DMS 273 treated with DMSO at 0.1 percent for 48 hours (cell line): Measurements from ENCODE around the gene HMX3.

Experiments used
- DNase-seq: peaks from one replicate; lab custom pipeline; 2025; lab: John Stamatoyannopoulos, UW

The HMX3 gene

DNA sequence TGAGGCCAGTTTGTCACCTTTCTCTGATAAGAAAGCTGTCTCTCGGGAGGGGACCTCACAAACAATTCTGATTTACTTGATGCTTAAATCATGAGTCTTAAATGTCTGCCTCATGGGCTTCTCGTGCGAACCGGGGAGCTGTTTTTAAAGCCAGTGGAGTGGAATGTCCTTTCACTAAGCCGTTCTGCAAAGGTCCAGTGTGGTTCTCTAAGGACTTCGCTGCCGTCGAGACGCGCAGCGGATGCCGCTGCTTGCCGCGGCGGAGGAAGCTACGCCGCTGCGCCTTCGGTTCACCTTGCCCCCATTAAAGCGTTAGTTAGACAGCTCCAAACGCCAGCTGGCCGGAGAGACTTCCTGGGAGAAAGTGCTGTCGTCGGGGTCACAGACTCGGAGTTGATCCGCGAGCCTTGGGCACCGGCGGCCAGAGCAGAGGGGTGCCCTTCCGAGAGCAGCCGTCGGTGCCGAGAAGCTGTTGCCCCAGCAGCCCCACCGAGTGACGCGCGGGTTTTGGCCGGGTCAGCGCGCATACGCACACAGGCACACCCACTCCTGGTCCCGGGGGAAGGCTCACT lies 1.3 kb upstream of the HMX3 start:
- no peak for DNase-seq

DNA sequence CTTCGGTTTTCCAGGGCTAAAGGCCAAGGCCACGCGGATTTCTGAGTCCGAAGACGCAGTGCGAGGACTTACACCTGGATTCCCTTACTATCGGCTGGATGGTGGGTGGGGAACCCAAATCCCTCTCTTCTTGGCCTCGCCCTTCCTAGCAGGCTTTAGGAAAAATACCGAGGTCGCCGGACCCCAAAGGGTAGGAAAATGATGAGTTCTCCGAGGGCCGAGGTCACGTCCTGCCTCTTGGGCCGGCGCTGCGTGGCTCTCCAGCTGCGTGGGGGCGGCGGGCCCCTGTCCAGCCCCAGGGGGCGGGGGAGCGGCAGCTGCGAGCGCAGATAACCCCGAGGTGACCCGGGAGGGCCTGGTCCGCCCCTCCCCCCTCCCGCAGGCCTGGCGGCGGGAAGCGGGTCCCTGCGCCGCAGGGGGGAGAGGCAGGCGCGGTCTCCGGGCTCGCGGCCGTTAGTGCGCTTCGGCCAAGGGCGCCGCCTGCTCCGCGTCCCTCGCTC lies 805 bp upstream of the HMX3 start:
- no peak for DNase-seq

GRCh38 chr10:123136221-123136805 lies 543 bp downstream of the HMX3 start:
- DNase-seq = no peak

DNA sequence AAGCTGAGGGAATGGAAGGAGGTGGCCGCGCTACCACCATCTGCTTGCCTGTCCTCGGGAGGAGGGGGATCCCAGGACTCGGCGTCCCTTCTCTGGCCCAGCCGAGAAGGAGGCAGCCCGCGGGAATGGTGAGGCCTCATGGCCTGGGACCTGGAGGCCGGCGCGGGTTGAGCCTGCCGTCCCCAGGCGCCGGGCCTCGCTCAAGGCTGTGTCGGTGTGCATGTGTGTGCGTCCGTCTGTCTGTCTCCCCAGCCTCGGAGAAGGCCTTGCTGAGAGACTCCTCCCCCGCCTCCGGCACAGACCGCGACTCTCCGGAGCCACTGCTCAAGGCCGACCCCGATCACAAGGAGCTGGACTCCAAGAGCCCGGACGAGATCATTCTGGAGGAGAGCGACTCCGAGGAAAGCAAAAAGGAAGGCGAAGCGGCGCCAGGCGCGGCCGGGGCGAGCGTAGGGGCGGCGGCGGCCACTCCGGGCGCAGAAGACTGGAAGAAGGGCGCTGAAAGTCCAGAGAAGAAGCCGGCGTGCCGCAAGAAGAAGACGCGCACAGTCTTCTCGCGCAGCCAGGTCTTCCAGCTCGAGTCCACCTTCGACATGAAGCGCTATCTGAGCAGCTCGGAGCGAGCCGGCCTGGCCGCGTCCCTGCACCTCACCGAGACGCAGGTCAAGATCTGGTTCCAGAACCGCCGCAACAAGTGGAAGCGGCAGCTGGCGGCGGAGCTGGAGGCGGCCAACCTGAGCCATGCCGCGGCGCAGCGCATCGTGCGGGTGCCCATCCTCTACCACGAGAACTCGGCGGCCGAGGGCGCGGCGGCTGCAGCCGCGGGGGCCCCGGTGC lies 1.3 kb downstream of the HMX3 start:
- DNase-seq = no peak

DNA sequence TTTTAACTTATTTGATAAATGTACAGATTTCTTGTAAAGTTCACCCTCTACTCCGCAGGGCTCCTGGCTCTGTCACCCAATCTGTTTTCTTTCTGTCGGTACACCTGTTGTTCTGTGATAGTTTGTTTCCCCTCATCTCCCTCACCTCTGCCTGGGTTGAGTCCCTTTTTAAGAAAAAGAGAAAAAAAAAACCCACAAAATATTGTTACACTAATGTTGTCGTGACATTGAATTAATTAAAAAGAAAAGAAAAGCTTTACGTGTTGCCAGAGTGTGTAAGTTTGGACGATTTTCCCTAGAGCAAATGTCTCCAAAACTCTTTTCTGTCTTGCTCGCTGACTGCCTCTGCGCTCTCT lies 3.4 kb downstream of the HMX3 start:
- DNase-seq = no peak

DNA sequence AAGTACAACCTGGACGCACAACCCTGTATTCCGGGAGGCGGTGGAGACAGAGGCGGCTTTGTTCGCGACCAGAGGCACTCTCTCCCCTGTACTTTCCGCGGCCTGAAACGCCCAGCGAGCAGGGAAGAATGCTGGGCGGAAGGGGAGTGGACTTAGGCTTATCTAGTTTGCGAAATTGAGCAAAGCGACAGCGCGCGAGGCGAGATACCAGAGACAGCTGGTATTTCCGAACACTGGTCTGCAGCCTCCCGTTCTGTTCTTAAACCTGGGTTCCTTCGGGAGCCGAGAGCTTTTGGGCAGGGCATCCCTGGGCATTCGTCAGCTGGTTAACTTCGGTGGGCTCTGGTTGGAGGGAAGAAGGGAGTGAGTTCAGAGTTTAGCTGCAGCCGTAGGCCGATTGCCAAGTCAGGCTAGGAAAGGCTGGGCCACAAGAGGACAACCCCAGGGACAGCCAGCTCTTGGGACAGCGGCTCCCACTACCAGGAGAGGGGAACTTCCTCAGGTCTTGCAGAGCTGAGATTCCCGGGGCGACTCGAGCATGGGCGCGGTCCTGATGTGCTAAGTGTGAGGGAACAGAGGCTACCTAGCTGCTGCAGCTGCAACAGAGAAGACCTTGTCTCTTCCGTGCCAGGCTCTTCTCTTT lies 3.9 kb downstream of the HMX3 start:
- no peak for DNase-seq

- no peak for DNase-seq
Measured at GRCh38 chr10:123140164-123140982, 4.6 kb downstream of the HMX3 start.

DNA sequence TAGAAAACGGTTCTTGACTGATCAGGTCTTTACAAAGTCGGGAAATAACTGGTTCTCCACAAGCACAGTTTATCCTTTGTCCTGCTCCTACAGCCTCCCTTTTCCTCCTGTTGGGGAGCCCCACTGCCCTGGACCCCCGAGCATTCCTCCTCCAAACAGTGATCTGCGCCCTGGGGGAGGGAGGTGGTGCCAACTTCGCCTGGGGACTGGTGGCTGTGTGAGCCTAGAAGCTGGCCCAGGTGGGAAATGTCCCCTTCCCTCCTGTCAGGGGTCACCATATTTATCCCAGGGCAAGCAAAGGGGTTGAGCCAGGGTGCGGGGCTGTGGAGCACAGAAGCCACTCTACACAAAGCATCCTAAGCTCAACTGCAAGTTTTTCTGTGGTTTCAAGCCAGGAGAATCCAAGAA lies 5.2 kb downstream of the HMX3 start:
- DNase-seq = no peak

GRCh38 chr10:123141791-123142700 lies 6.3 kb downstream of the HMX3 start:
- no peak for DNase-seq

- DNase-seq = no peak
Measured at GRCh38 chr10:123142701-123143161, 7.0 kb downstream of the HMX3 start.

- no peak for DNase-seq
Measured at GRCh38 chr10:123143162-123143824, 7.5 kb downstream of the HMX3 start.

- DNase-seq = no peak
Measured at GRCh38 chr10:123143825-123144168, 8.0 kb downstream of the HMX3 start.

- DNase-seq = no peak
Measured at GRCh38 chr10:123144697-123145541, 9.1 kb downstream of the HMX3 start.

DNA sequence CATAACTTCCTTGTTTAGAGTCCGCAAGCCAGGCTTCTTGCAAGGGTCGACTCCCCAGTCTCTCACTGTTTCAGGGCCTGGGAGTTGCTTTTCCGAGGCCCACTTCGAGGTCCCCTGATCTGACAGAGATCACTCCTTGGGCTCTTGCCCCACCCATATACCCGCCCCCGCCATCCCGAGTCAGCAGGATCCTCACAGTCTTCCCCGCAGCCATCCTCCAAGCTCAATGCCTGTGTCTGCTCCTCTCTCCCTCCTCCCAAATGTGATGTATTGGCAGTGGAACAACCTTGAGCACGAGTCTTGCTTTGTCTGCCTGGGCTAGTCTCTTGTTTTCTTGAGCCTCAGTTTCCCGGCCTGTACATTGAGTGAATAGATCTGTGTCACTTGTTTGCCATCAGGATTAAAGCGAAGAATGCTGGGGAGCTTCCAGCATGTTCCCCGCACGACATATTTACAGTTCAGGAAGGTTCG lies 9.8 kb downstream of the HMX3 start:
- DNase-seq = no peak

DNA sequence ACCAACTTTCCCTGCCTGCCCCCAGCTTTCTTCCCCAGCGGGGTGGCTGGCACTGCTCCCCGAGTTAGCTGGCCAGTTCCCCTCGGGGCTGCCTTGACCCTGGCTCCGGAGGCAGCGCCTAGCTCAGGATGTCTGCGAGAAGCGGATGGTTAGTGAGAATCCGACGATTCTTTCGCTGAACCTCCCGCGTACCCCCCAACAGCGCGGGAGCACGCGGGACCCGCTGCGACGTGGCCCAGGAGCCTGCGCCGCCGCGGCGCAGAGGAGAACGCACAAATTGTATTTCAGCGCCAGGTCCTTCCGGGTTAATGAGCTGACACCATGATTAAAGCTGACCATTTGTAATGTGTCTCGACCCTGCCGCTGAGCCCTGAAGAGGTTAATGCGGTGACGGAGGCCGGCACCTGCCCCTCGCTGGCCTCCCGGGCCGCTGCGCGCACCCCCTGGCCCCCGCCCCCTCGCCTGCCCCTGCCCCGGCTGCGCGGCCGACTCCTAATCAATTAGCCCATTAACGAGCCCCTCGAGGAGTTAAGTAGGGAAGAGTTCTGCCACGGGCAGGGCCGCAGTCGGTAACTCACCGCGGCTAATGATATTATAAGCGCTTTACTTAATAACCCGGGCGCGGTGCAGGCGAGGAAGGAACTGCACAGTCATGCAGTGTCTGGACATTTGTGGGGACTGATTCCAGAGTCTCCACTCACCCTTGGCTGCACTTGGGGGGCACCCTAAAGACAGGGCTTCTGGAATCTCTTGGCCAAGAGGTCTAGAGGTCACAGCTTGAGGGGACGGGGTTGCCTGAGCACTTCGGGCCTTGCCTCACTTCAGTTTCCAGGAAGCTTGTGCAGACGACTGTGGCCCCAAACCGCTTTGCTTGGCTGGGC lies 10.5 kb downstream of the HMX3 start:
- DNase-seq = no peak

- no peak for DNase-seq
Measured at GRCh38 chr10:123146894-123147634, 11.3 kb downstream of the HMX3 start.

- DNase-seq = no peak
Measured at GRCh38 chr10:123147635-123148413, 12.1 kb downstream of the HMX3 start, which contains the start of gene HMX2. Gene HMX2, plus strand, starts transcription at chr10:123148136. Its CDS starts 243 bp downstream, at chr10:123148379.
